ENCODE results near the gene CDK5. TPM values are rescaled to one million over a fixed set of nuclear protein-coding genes. Genes with fewer than 3 reads are reported as not detected.

The CDK5 gene
- total and polyA plus RNA-seq, 2 of the 13 experiments (the other 11 are each of a cell fraction or from before 2014, with no cell fraction given), result 16.4 to 21.3 TPM

- TF ChIP-seq, protein P1, sequence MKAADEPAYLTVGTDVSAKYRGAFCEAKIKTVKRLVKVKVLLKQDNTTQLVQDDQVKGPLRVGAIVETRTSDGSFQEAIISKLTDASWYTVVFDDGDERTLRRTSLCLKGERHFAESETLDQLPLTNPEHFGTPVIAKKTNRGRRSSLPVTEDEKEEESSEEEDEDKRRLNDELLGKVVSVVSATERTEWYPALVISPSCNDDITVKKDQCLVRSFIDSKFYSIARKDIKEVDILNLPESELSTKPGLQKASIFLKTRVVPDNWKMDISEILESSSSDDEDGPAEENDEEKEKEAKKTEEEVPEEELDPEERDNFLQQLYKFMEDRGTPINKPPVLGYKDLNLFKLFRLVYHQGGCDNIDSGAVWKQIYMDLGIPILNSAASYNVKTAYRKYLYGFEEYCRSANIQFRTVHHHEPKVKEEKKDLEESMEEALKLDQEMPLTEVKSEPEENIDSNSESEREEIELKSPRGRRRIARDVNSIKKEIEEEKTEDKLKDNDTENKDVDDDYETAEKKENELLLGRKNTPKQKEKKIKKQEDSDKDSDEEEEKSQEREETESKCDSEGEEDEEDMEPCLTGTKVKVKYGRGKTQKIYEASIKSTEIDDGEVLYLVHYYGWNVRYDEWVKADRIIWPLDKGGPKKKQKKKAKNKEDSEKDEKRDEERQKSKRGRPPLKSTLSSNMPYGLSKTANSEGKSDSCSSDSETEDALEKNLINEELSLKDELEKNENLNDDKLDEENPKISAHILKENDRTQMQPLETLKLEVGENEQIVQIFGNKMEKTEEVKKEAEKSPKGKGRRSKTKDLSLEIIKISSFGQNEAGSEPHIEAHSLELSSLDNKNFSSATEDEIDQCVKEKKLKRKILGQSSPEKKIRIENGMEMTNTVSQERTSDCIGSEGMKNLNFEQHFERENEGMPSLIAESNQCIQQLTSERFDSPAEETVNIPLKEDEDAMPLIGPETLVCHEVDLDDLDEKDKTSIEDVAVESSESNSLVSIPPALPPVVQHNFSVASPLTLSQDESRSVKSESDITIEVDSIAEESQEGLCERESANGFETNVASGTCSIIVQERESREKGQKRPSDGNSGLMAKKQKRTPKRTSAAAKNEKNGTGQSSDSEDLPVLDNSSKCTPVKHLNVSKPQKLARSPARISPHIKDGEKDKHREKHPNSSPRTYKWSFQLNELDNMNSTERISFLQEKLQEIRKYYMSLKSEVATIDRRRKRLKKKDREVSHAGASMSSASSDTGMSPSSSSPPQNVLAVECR (CRISPR knock-in tag; IDR thresholded peaks at IDR 0.05; ENCODE audit: borderline replicate concordance), result no peak
- 0 out of 2 replicates have a peak, but pooled peaks have one; percentile 42 for TF ChIP-seq ZBTB39 (CRISPR knock-in tag; IDR thresholded peaks at IDR 0.05)
- TF ChIP-seq KDM1A (CRISPR knock-in tag; IDR thresholded peaks at IDR 0.05), result no peak
- TF ChIP-seq RERE (CRISPR knock-in tag; IDR thresholded peaks at IDR 0.05; ENCODE audit: low read depth), result no peak
- TF ChIP-seq, protein P2, sequence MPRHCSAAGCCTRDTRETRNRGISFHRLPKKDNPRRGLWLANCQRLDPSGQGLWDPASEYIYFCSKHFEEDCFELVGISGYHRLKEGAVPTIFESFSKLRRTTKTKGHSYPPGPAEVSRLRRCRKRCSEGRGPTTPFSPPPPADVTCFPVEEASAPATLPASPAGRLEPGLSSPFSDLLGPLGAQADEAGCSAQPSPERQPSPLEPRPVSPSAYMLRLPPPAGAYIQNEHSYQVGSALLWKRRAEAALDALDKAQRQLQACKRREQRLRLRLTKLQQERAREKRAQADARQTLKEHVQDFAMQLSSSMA (CRISPR knock-in tag; IDR thresholded peaks at IDR 0.05), result no peak
- 0 out of 2 replicates have a peak, but pooled peaks have one; percentile 53 for TF ChIP-seq ZBTB7B (CRISPR knock-in tag; IDR thresholded peaks at IDR 0.05)
- TF ChIP-seq, protein P3, sequence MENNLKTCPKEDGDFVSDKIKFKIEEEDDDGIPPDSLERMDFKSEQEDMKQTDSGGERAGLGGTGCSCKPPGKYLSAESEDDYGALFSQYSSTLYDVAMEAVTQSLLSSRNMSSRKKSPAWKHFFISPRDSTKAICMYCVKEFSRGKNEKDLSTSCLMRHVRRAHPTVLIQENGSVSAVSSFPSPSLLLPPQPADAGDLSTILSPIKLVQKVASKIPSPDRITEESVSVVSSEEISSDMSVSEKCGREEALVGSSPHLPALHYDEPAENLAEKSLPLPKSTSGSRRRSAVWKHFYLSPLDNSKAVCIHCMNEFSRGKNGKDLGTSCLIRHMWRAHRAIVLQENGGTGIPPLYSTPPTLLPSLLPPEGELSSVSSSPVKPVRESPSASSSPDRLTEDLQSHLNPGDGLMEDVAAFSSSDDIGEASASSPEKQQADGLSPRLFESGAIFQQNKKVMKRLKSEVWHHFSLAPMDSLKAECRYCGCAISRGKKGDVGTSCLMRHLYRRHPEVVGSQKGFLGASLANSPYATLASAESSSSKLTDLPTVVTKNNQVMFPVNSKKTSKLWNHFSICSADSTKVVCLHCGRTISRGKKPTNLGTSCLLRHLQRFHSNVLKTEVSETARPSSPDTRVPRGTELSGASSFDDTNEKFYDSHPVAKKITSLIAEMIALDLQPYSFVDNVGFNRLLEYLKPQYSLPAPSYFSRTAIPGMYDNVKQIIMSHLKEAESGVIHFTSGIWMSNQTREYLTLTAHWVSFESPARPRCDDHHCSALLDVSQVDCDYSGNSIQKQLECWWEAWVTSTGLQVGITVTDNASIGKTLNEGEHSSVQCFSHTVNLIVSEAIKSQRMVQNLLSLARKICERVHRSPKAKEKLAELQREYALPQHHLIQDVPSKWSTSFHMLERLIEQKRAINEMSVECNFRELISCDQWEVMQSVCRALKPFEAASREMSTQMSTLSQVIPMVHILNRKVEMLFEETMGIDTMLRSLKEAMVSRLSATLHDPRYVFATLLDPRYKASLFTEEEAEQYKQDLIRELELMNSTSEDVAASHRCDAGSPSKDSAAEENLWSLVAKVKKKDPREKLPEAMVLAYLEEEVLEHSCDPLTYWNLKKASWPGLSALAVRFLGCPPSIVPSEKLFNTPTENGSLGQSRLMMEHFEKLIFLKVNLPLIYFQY (CRISPR knock-in tag; IDR thresholded peaks at IDR 0.05; ENCODE audit: borderline replicate concordance), result no peak
- TF ChIP-seq REXO4 (CRISPR knock-in tag; IDR thresholded peaks at IDR 0.05; ENCODE audit: borderline replicate concordance), result no peak
- no peak for TF ChIP-seq SPEN (CRISPR knock-in tag; IDR thresholded peaks at IDR 0.05; ENCODE audit: low read depth)
- no peak for TF ChIP-seq ZFP41 (CRISPR knock-in tag; IDR thresholded peaks at IDR 0.05; ENCODE audit: borderline replicate concordance)
- TF ChIP-seq ZKSCAN5 (CRISPR knock-in tag; IDR thresholded peaks at IDR 0.05), result peak; percentile 60; the same call in 1 of the 2 replicates
- TF ChIP-seq ZNF749 (CRISPR knock-in tag; IDR thresholded peaks at IDR 0.05; ENCODE audit: borderline replicate concordance), result peak; percentile 38; the same call in 1 of the 2 replicates
- no peak for TF ChIP-seq ZNF143 (CRISPR knock-in tag; IDR thresholded peaks at IDR 0.05)
Measured at GRCh38 chr7:151010037-151010306, 47.7 kb downstream of the CDK5 start (continued).

Measured in HepG2 (cell line).